Vagina (tissue), 2 donors: ENCODE measurements around the gene RPUSD1. TPM values are rescaled to one million over a fixed set of nuclear protein-coding genes. Genes with fewer than 3 reads are reported as not detected.

Source experiments
- DNase-seq, 2 donors: peaks; one replicate each; pipeline ENCODE4 v3.0.0-alpha.2; 2017; ENCODE audit errors: extremely low spot score in 2 of 2
- H3K27ac ChIP-seq: fragments of 200-600 bp; sonication (generic); one replicate; pipeline ENCODE4 v1.5.1; 2019
- H3K27me3 ChIP-seq: fragments of 200-600 bp; sonication (generic); one replicate; pipeline ENCODE4 v1.5.1; 2019
- H3K36me3 ChIP-seq, 2 donors: fragments of 200-600 bp; sonication (generic); one replicate each; pipeline ENCODE4 v1.5.1; 2017 to 2019
- H3K4me1 ChIP-seq: fragments of 200-600 bp; sonication (generic); one replicate; pipeline ENCODE4 v1.5.1; 2019
- H3K4me3 ChIP-seq, 2 donors: fragments of 200-600 bp; sonication (generic); 1 replicate in 1 of 2; 2 replicates in 1 of 2; pipeline ENCODE4 v1.5.1; 2016 to 2019
- H3K9me3 ChIP-seq: fragments of 200-600 bp; sonication (generic); one replicate; pipeline ENCODE4 v1.5.1; 2019
- CTCF ChIP-seq, 3 experiments: fragments of 450-650 bp in 2 of 3; fragments of 200-600 bp in 1 of 3; sonication (generic) in 1 of 3; IDR thresholded peaks; one replicate each; pipeline ENCODE4 v1.5.1; 2017 to 2019; ENCODE audit warnings: antibody characterized with exemption in 3 of 3, mild to moderate bottlenecking in 2 of 3, moderate library complexity in 2 of 3
- POLR2A ChIP-seq, 2 donors: fragments of 450-650 bp; IDR thresholded peaks; one replicate each; pipeline ENCODE4 v1.6.1; 2017; ENCODE audit warnings: antibody characterized with exemption in 2 of 2, mild to moderate bottlenecking in 2 of 2, moderate library complexity in 2 of 2
- POLR2AphosphoS5 ChIP-seq, 2 donors: sonication (generic); formaldehyde crosslinking; IDR thresholded peaks; one replicate each; pipeline ENCODE4 v1.9.0; 2017; ENCODE audit warnings: antibody characterized with exemption in 2 of 2, mild to moderate bottlenecking in 2 of 2, low read depth in 1 of 2; ENCODE audit not compliant: insufficient read depth in 1 of 2
- intact Hi-C: fragments of 100-400 bp; cut with DNase I; formaldehyde crosslinking; loops from one replicate; pipeline ENCODE4 v1.15.1; 2023
- total RNA-seq: library from RNA; depleted of rRNA; stranded (reverse); fragments of >200 nt; gene quantifications from one replicate; pipeline ENCODE4 v1.2.3, GENCODE V29; 2016

Gene RPUSD1
- total RNA-seq, 1 donor from 2014 or later, result 17.2 TPM

GRCh38 chr16:798666-799065 is 10.5 kb upstream of the RPUSD1 start:
- Histone ChIP-seq H3K36me3 (no peaks in the 10 kb centered on the region), H3K4me3 (no peak overlapping the region), H3K27ac (no peak overlapping the region), H3K9me3 (no peaks in the 10 kb centered on the region), H3K4me1 (no peaks in the 10 kb centered on the region), H3K27me3 (no peaks in the 10 kb centered on the region)
- no peak for TF ChIP-seq POLR2A (IDR thresholded peaks at IDR 0.05)
- no peak for TF ChIP-seq POLR2AphosphoS5 (IDR thresholded peaks at IDR 0.05; ENCODE audit: insufficient read depth in 1 of 2, low read depth in 1 of 2)
- no peak for TF ChIP-seq CTCF (IDR thresholded peaks at IDR 0.05)
- intact Hi-C loops, result no loop called here
- no peak for DNase-seq

GRCh38 chr16:797686-798085 is 9.5 kb upstream of the RPUSD1 start:
- TF ChIP-seq POLR2A (IDR thresholded peaks at IDR 0.05), result no peak
- TF ChIP-seq CTCF (IDR thresholded peaks at IDR 0.05), result no peak
- no peak for TF ChIP-seq POLR2AphosphoS5 (IDR thresholded peaks at IDR 0.05; ENCODE audit: insufficient read depth in 1 of 2, low read depth in 1 of 2)

GRCh38 chr16:797120-797420 is 8.9 kb upstream of the RPUSD1 start:
- intact Hi-C loops, result no loop called here
- H3K27me3 ChIP-seq, result no peaks in the 10 kb centered on the region

More at GRCh38 chr16:797686-798085, 9.5 kb upstream of the RPUSD1 start:
- Histone ChIP-seq H3K36me3 (no peaks in the 10 kb centered on the region), H3K9me3 (no peaks in the 10 kb centered on the region), H3K27ac (no peak overlapping the region), H3K4me3 (no peak overlapping the region), H3K4me1 (no peaks in the 10 kb centered on the region), H3K27me3 (no peaks in the 10 kb centered on the region)
- intact Hi-C loops, result no loop called here
- DNase-seq, result no peak

GRCh38 chr16:796296-797119 is 8.3 kb upstream of the RPUSD1 start:
- H3K27ac ChIP-seq, result no peak overlapping the region
- H3K9me3 ChIP-seq, result no peaks in the 10 kb centered on the region
- no peak overlapping the region for H3K4me3 ChIP-seq
- TF ChIP-seq POLR2AphosphoS5 (IDR thresholded peaks at IDR 0.05; ENCODE audit: insufficient read depth in 1 of 2, low read depth in 1 of 2), result no peak
- no peak for TF ChIP-seq POLR2A (IDR thresholded peaks at IDR 0.05)
- no peak for TF ChIP-seq CTCF (IDR thresholded peaks at IDR 0.05)
- H3K36me3 ChIP-seq, result no peaks in the 10 kb centered on the region
- H3K27me3 ChIP-seq, result no peaks in the 10 kb centered on the region
- intact Hi-C loops, result no loop called here
- DNase-seq, result no peak
- H3K4me1 ChIP-seq, result no peaks in the 10 kb centered on the region

More at GRCh38 chr16:797120-797420, 8.9 kb upstream of the RPUSD1 start:
- H3K27ac ChIP-seq, result no peak overlapping the region
- H3K4me3 ChIP-seq, result no peak overlapping the region
- TF ChIP-seq POLR2AphosphoS5 (IDR thresholded peaks at IDR 0.05; ENCODE audit: insufficient read depth in 1 of 2, low read depth in 1 of 2) (no peak), CTCF (IDR thresholded peaks at IDR 0.05) (no peak), POLR2A (IDR thresholded peaks at IDR 0.05) (no peak)
- no peaks in the 10 kb centered on the region for H3K9me3 ChIP-seq
- DNase-seq, result no peak
- no peaks in the 10 kb centered on the region for H3K4me1 ChIP-seq
- no peaks in the 10 kb centered on the region for H3K36me3 ChIP-seq

- Histone ChIP-seq H3K36me3 (no peaks in the 10 kb centered on the region), H3K9me3 (no peaks in the 10 kb centered on the region), H3K27me3 (no peaks in the 10 kb centered on the region), H3K27ac (no peak overlapping the region), H3K4me1 (no peaks in the 10 kb centered on the region), H3K4me3 (no peak overlapping the region)
- intact Hi-C loops, result no loop called here
- no peak for DNase-seq
- TF ChIP-seq POLR2AphosphoS5 (IDR thresholded peaks at IDR 0.05; ENCODE audit: insufficient read depth in 1 of 2, low read depth in 1 of 2), result no peak
- TF ChIP-seq CTCF (IDR thresholded peaks at IDR 0.05), result no peak
- TF ChIP-seq POLR2A (IDR thresholded peaks at IDR 0.05), result no peak
Observed at GRCh38 chr16:795580-796229, 7.5 kb upstream of the RPUSD1 start.
